H54 (cell line): ENCODE measurements around the gene NRXN3.

Experiments
- DNase-seq: peaks from one replicate; pipeline ENCODE4 v3.0.0; 2011; ENCODE audit warnings: low spot score, mixed read lengths; ENCODE audit not compliant: insufficient read length
- FAIRE-seq: peaks from 3 replicates; lab custom pipeline; 2011; peaks lifted over from hg19 to GRCh38; lab: Jason Lieb, UNC
- POLR2A ChIP-seq: IDR thresholded peaks from 2 replicates; pipeline ENCODE4 v1.6.1; 2011; ENCODE audit warnings: low read depth, mild to moderate bottlenecking, low read length

NRXN3 gene

DNA sequence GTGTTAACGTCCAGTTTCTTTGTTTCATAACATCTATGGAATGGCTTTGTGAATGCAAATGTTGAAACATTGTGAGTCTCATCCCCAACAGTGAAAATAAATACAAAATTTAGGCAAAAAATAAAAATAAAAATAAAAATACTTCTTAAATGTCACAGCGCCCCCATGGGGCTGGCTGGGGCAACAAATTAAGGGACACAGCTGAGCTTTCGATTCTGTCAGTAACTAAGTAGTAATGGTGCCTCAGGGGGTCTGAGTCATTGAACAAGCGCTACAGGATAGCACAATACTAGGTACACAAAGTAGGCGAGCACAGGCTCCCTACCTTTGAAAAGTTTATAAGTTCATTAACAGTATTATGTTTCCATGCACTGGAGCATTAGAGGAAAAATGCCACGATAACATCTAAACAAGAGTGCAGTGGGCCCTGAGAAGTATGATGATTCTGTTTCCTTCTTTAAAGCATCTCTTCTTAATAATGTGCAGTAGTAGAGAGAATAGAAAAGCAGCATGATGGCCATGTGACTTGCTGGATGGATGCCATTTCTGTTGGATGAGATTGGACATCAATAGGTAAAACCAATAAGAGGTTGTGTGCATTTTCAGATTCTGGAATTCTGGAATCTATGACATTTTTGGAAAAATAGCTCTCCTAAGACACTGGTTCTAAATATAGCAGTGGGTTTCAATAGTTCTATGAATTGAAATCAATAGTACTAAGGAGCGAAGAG is 1374.0 kb downstream of the NRXN3 start:
- peak; percentile 6 for DNase-seq
- FAIRE-seq, result no peak
- no peak for TF ChIP-seq POLR2A

DNA sequence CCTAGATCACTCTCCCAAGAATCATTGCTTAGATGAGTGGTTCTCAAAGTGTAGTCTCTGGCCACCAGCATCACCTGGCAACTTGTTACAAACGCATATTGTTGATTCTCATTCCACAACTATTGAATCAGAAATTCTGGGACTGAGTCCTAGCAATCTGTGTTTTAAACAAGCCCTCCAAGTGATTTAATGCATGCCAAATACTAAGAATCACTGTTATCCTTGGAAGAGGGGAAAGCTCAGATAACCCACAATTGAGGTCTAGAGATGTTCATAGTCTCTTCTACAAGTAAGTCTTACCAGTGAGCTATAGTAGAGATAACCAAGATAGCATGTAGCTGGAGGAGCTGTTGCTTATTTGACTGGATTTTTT is 1374.5 kb downstream of the NRXN3 start:
- DNase-seq, result no peak
- no peak for FAIRE-seq
- TF ChIP-seq POLR2A, result no peak

DNA sequence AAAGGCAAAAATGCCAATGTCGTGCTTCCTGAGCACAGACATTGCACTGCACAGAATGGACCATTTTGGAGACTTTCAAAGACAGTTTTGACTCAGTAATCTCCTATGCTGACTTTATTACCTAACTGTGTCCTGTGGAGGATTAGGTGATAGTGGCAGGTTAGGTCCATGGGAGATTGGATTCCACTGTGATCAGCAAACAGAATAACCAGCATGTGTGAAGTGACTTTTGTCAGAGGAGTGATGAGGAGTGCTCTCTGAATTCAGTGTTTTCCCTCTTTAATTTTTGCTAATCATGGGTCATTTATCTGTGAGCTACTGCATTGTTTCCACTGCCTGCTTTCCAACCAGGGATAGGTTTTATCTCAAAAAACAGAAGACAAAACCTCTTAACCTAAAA is 1378.7 kb downstream of the NRXN3 start:
- DNase-seq, result no peak
- FAIRE-seq, result no peak
- TF ChIP-seq POLR2A, result no peak

DNA sequence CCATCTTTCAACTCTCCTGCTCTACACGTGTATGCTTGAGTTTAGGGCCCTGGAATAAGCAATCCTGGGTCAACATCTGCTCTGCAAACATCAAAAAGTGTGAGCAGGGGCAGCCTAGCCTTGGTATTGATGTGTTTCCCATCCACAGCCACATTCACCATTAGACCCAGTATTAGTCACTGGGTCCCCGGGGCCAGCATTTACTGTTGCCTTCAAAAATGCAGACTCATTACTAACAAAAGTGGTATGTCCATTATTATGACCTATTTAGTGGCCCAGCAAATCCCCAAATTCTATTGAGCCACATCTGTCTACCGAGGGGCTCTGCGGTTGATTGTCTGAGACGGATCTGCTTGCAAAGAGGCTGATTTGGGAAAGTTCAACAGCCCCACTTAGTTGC is 1379.3 kb downstream of the NRXN3 start:
- DNase-seq, result no peak
- TF ChIP-seq POLR2A, result no peak
- FAIRE-seq, result no peak

DNA sequence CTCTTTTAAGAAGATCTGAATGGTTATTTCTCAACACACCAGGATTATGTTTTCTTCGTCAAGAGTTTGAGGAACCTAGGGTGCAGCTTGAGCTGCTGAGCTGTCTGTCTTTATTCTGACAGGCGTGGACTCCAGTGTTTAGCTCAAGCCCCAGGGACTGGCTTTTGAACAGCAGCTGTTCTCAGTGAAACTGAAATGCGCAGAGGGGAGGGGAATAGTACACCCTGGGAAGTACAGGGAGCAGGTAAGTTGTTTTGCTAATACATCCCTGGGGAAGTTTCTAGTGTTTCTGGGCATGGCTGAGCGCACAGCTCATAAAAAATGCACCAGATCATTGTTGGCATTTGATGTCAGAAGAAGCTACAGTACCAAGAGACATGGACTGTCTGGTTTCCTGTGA is 1381.3 kb downstream of the NRXN3 start:
- no peak for DNase-seq
- no peak for TF ChIP-seq POLR2A
- no peak for FAIRE-seq

DNA sequence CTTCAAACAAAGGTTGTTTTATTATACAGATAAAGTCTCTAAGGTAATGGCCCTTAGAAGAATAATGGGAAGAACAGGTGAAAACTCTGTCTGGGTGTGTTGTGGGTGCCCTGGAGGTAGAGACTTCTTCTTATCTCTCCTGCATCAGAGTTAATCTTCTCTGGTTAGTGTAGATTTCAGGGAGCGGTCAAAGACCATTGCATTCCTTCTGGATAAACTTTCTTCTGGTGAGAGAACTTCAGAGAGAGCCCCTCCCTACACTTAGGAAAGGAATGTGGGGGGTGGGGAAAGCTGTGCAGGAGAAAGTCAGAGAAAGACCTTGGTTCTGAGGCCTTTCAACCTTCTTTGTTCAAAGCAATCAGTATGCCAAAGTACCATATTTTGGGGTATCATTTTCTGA is 1382.6 kb downstream of the NRXN3 start:
- no peak for TF ChIP-seq POLR2A
- no peak for FAIRE-seq
- DNase-seq, result no peak

DNA sequence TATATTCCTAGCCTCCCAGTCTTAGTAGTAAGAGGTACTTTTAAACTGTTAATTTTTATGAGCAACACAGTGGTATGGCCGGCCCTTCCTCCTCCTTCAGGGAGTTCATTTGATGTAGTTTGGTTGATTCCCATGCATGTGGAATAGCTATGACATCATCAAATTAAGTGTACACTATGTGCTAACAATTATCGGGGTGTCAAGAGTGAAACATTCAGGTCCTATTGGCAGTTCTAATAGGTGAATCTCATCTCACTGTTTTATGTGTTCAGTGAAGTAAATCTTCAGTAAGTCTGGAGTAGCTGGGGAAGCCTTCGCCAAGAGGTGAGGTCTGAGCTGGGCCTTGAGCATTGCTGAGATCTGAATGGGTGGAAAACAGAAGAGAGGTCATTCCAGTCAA is 1384.6 kb downstream of the NRXN3 start:
- FAIRE-seq (no peak), DNase-seq (no peak)
- TF ChIP-seq POLR2A, result no peak

DNA sequence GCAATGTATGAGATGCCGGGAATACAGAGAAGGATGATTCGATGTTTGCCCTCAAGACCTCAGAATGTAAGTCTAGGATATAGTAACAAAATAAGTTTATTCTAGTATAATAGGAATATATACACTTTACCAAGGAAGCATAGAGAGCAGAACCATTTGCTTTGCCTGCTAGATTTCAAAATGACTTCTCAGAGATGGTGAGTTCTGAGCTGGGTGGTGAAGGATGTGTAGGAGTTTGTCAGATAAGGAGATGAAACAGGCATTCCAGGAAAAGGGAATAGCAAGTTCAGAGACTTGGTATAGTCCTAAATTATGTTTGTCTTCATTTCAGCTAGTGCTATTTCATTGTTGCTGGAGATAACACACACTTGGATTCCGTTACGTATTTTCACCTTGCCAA is 1385.3 kb downstream of the NRXN3 start:
- DNase-seq, result no peak
- no peak for FAIRE-seq
- no peak for TF ChIP-seq POLR2A

DNA sequence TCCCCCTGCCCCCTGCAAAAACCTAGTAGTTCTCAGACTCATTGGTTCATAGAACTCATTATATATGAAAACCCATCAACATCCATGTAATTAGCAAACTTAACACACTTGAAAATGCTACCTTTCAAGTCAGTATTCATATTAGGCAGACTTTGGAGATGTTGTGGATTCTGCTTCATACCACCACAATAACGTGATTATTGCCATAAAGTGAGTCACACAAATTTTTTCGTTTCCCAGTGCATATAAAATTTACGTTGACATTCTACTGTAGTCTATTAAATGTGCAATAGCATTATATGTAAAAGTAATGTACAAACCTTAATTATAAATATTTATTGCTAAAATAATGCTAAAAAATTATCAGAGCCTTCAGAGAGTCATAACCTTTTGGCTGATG is 1387.1 kb downstream of the NRXN3 start:
- no peak for TF ChIP-seq POLR2A
- no peak for FAIRE-seq
- DNase-seq, result no peak

DNA sequence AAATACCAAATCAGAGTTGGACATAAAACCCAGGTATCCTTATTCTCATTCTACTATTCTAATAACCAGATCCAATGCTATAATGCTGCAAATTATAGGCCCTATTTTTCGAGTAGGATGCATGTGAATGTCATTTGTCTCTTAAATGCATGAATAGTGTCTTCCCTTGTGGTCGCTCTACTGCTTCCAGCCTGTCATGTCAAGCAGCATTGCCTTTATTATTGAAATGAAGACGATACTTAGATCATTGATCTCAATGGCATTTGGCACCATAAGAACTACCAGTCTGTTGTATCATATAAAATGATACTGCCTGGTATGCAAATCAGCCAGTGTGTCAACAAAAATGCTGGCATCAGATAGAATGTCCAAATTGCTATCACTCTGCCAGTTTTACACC is 1392.0 kb downstream of the NRXN3 start:
- TF ChIP-seq POLR2A, result no peak
- no peak for FAIRE-seq
- no peak for DNase-seq

DNA sequence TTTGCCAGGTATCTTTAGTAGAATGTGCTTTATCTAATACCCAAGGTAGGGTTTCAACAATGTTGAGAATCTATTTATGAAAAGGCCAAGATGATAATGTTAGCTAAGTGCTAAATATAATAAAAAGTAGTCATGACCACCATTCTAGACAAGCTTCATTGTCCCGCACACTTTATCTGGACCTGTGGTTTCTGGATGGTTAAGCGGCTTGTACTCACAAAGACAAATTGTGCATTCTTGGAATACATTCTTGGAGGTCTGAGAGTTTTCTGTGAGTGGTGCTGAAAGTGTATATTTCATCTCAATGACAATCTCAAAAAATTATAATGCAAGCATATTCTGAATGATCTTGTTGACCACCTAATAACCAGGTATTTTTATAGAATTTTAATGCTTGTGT is 1394.2 kb downstream of the NRXN3 start:
- DNase-seq (no peak), FAIRE-seq (no peak)
- TF ChIP-seq POLR2A, result no peak

DNA sequence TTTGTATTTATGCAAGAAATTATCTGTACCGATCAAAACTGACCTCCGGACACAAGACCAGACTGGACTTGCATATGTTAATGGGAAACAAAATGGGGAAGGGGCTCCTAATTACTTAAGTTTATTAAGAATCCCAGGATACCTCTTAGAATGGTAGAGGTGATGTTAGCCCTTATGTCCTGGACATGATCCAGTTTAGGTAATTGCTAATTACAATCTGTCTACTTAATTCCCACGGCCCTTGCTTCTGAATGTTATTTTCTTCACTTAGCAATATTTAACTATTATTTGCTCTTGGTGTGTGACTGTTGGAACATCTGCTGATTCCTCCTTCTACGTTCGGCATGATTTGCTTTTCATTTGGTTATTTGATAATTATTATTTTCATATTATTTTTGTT is 1397.1 kb downstream of the NRXN3 start:
- DNase-seq (no peak), FAIRE-seq (no peak)
- no peak for TF ChIP-seq POLR2A

DNA sequence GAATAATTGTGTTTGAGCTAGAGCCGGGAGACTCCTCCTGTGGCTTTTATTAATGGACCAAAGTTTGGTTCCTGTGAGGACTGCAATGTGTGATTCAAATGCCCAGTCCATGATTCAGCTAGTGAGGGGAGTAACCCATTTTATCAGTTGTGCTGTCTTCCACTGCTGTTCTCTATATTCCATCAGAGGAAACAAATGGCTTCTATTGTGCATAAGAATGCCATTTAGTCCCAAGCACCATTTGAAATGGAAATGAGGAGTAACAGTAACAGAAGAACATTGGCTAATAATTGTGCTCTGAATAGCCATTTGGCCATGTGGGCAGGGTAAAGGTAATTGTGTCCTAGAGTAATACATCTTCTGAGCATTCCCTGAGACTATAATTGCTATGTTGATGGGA is 1398.4 kb downstream of the NRXN3 start:
- DNase-seq (no peak), FAIRE-seq (no peak)
- no peak for TF ChIP-seq POLR2A

DNA sequence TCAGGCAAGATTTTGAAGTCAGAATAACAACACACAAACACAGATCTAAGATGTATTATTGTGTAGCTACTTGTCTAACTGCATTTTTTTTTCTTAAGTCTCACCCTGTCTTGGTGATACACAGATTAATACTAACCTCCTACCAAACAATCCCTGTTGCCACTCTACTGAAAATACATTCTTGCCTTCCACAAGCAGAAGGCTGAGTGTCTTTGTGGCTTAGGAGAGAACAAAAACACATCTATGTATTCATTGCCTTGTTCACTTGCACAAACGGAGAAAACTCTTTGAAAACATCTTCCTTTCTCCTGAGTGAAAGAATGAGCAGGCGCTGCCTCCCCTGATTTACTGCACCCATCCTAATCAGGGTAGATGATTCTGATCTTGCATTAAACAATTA is 1398.9 kb downstream of the NRXN3 start:
- FAIRE-seq (no peak), DNase-seq (no peak)
- TF ChIP-seq POLR2A, result no peak

DNA sequence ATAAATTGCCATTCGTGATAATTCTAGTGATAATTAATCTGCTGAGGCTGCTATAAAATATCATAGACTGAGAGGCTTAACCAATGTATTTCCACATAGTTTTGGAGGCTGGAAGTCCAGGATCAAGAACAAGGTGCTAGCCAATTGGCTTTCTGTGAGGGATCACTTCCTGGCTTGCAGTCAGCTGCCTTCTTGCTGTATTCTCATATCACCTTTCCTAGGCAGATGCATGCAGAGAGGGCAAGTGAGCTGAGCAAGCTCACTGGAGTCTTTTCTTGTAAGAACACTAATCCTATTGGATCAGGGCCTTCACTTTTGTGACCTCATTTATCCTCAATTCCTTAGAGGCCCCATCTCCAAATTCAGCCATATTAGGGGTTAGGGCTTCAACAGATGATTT is 1400.5 kb downstream of the NRXN3 start:
- no peak for TF ChIP-seq POLR2A
- DNase-seq, result no peak
- no peak for FAIRE-seq
